22Rv1 (cell line): ENCODE data around the gene ESYT2.

Source experiments
- CTCF ChIP-seq: fragments of 450-650 bp; IDR thresholded peaks from 2 replicates; pipeline ENCODE4 v1.5.1; 2017; ENCODE audit warnings: mild to moderate bottlenecking
- ZFX ChIP-seq: fragments of 450-650 bp; IDR thresholded peaks from 2 replicates; pipeline ENCODE4 v1.6.1; 2017; ENCODE audit warnings: antibody characterized with exemption, borderline replicate concordance

DNA sequence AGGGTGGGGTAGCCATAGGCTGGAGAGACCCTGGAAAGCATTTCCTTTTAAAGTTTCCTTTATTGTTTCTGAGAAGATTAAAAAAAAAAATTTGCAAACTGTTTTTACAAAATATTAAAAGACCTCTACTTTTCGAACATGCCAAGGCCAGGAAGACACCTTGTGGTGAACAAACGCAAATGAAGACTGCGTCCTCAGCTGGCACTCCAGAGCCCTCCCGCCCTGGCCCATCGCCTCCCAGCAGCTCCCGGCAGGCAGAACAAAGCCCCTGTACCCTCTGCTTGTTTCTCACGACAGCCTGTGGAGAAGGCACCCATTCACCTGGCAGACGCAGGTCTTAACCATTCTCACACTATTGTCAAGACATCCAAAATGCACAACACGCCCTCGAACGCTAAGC, 56.4 kb downstream of the ESYT2 start:
- no peak for TF ChIP-seq CTCF
- TF ChIP-seq ZFX: no peak
